Sigmoid colon (tissue), 7 donors: Measurements from ENCODE around the gene IL1A. TPM values are rescaled to one million over a fixed set of nuclear protein-coding genes. Genes with fewer than 3 reads are reported as not detected.

Source experiments
- DNase-seq: peaks from one replicate; pipeline ENCODE4 v3.0.0-alpha.2; 2019
- H3K27ac ChIP-seq, 4 donors: fragments of 200-600 bp; sonication (generic); one replicate each; pipeline ENCODE4 v1.5.1; 2016 to 2019; ENCODE audit warnings: mild to moderate bottlenecking in 1 of 4
- H3K27me3 ChIP-seq, 3 donors: fragments of 200-600 bp; sonication (generic); one replicate each; pipeline ENCODE4 v1.5.1; 2019; ENCODE audit warnings: mild to moderate bottlenecking in 1 of 3
- H3K36me3 ChIP-seq, 4 donors: fragments of 200-600 bp; sonication (generic); one replicate each; pipeline ENCODE4 v1.5.1; 2016 to 2019
- H3K4me1 ChIP-seq, 4 donors: fragments of 200-600 bp; sonication (generic); one replicate each; pipeline ENCODE4 v1.5.1; 2017 to 2019
- H3K4me3 ChIP-seq, 4 donors: fragments of 200-600 bp; sonication (generic); one replicate each; pipeline ENCODE4 v1.5.1; 2017 to 2019; ENCODE audit warnings: mild to moderate bottlenecking in 2 of 4, moderate library complexity in 1 of 4
- H3K9me3 ChIP-seq, 4 donors: fragments of 200-600 bp in 3 of 4; sonication (generic) in 3 of 4; one replicate each; pipeline versions ENCODE4 v1.5.1 to v1.6.1; 2013 to 2019
- CTCF ChIP-seq, 4 experiments: fragments of 450-650 bp in 3 of 4; fragments of 200-600 bp in 1 of 4; IDR thresholded peaks; one replicate each; pipeline ENCODE4 v1.5.1; 2016 to 2019; ENCODE audit warnings: antibody characterized with exemption in 4 of 4, mild to moderate bottlenecking in 3 of 4, moderate library complexity in 2 of 4
- EP300 ChIP-seq, 4 donors: sonication (generic); formaldehyde crosslinking; IDR thresholded peaks; one replicate each; pipeline ENCODE4 v1.6.1; 2017; ENCODE audit warnings: antibody characterized with exemption in 4 of 4
- POLR2A ChIP-seq, 2 donors: fragments of 450-650 bp; IDR thresholded peaks; one replicate each; pipeline ENCODE4 v1.6.1; 2016; ENCODE audit warnings: antibody characterized with exemption in 2 of 2, mild to moderate bottlenecking in 2 of 2, moderate library complexity in 2 of 2
- POLR2AphosphoS5 ChIP-seq, 4 donors: sonication (generic); formaldehyde crosslinking; IDR thresholded peaks; one replicate each; pipeline ENCODE4 v1.6.1; 2017; ENCODE audit warnings: antibody characterized with exemption in 4 of 4
- WGBS, 2 donors: extraction: QIAGEN DNeasy Blood & Tissue Kit; methylation state at CpG; one replicate each; pipeline ENCODE4 v1.1.7; 2013; 5-methylcytosine and 5-hydroxymethylcytosine counted together
- intact Hi-C: fragments of 100-400 bp; cut with DNase I; formaldehyde crosslinking; loops from one replicate; pipeline ENCODE4 v1.15.1; 2023
- polyA plus RNA-seq, 3 donors: library from polyadenylated mRNA; stranded (reverse); fragments of 200-250 nt; gene quantifications; one replicate each; pipeline ENCODE4 v1.2.3, GENCODE V29; 2013
- total RNA-seq, 4 donors: library from RNA; depleted of rRNA; stranded (reverse); fragments of >200 nt; gene quantifications; one replicate each; pipeline ENCODE4 v1.1.0, GENCODE V29; 2016
- donor health status: healthy with polysubstance abuse.
- donor health status: Bipolar disorder and iron deficiency.
- donor health status: healthy.

Gene IL1A
- total and polyA plus RNA-seq, 7 donors = 0.46 to 0.73 TPM; not detected in 5

GRCh38 chr2:112725545-112726457 lies 58.5 kb downstream of the IL1A start:
- peaks cover 0 to 7% (median 0%) of the 10 kb centered on the region in 4 donors for H3K4me1 ChIP-seq
- H3K27me3 ChIP-seq = no peaks in the 10 kb centered on the region
- H3K4me3 ChIP-seq = no peak overlapping the region
- whole genome bisulfite sequencing, 2 donors = 85 to 88% methylated on average over 15 of the region's 15 CpGs
- TF ChIP-seq CTCF (IDR thresholded peaks at IDR 0.05) (no peak), POLR2AphosphoS5 (IDR thresholded peaks at IDR 0.05) (no peak), EP300 (IDR thresholded peaks at IDR 0.05) (no peak), POLR2A (IDR thresholded peaks at IDR 0.05) (no peak)
- no peak overlapping the region for H3K27ac ChIP-seq
- H3K36me3 ChIP-seq = no peaks in the 10 kb centered on the region
- intact Hi-C loops = loop anchor here (1.0 kb wide), 2 partner anchors 100 to 126 kb away; no protein-coding TSS in a partner anchor
- H3K9me3 ChIP-seq = no peaks in the 10 kb centered on the region
- no peak for DNase-seq

DNA sequence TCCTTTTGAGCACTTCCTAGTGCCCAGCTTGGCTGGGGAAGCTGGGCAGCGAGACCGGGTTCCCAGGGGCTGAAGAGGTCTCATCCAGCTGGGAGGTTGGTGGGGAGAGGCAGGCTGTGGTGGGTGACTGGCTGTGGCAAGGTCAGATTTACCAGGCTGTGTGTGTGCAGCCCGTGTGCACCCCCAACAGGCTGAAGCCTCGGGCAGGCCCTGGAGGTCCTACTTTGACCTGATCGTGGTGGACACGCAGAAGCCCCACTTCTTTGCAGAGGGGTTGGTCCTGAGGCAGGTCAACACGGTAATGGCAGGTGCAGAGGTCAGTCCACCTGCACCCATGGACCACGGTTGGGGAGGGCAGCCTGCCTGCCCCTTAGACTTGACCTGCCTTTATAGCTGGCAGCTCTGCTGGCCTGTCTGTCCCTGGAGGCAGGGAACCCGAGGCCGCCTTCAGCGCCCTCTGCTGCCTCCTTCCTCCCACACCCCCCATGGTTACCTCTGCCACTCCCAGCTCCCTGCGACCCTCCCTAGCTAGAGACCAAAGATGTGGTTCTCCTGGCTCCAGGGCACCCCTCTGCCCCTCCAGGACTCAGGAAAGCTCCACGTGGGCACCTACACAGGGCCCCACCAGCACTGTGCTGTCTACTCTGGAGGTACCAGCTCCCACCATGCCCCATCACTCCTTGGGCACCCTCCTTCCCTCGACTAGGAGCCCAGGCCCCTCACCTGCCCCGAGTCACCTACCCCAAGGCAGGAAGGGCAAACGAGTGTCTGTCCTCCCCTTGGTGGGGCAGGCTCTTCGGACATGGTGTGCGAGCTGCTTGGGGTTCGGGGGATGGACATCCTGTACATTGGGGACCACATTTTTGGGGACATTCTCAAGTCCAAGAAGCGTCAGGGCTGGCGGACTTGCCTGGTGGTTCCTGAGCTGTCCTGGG lies 59.4 kb downstream of the IL1A start:
- no peak for DNase-seq
- Histone ChIP-seq H3K4me3 (no peak overlapping the region), H3K27ac (no peak overlapping the region), H3K4me1 (peaks cover 0 to 7% (median 0%) of the 10 kb centered on the region in 4 donors), H3K9me3 (no peaks in the 10 kb centered on the region), H3K36me3 (no peaks in the 10 kb centered on the region), H3K27me3 (no peaks in the 10 kb centered on the region)
- no peak for TF ChIP-seq POLR2A (IDR thresholded peaks at IDR 0.05)
- no peak for TF ChIP-seq CTCF (IDR thresholded peaks at IDR 0.05)
- TF ChIP-seq POLR2AphosphoS5 (IDR thresholded peaks at IDR 0.05) = no peak
- TF ChIP-seq EP300 (IDR thresholded peaks at IDR 0.05) = no peak
- intact Hi-C loops = no loop called here
- 78 to 80% methylated on average over 21 of the region's 21 CpGs for WGBS, 2 donors

DNA sequence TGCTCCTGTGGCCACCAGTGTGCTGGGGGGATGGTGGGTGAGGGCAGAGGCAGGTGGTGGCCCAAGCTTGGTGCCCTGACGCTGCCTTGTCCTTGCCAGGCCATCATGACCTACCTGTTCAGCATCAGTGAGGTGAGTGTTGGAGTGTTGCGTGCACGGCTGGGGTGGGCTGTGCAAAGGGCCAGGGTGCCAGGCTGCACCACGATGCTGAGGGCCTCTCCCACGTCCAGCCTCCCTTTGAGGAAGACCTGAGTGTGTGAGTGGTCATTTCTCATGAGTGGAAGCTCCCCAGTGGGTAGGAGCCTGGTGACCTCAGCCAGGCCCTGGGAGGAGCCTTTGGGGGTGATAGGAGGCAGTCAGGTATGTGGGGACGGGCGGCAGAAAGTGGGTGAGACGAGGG lies 60.3 kb downstream of the IL1A start:
- intact Hi-C loops = no loop called here
- Histone ChIP-seq H3K4me3 (no peak overlapping the region), H3K9me3 (no peaks in the 10 kb centered on the region), H3K27me3 (no peaks in the 10 kb centered on the region), H3K4me1 (peaks cover 0 to 7% (median 0%) of the 10 kb centered on the region in 4 donors), H3K36me3 (no peaks in the 10 kb centered on the region), H3K27ac (no peak overlapping the region)
- TF ChIP-seq POLR2AphosphoS5 (IDR thresholded peaks at IDR 0.05) (no peak), POLR2A (IDR thresholded peaks at IDR 0.05) (no peak), EP300 (IDR thresholded peaks at IDR 0.05) (no peak), CTCF (IDR thresholded peaks at IDR 0.05) (no peak)
- 93 to 94% methylated on average over 8 of the region's 8 CpGs for WGBS, 2 donors
- no peak for DNase-seq

Other genes starting within 250 kb of the IL1A start
- gene POLR1B, start 242.0 kb downstream of the IL1A start, total RNA-seq = 1 to 10 TPM; 7.2 to 8.9 (median 8.2) TPM
- 1 to 10 TPM; 3.6 to 8.8 (median 3.7) TPM for gene POLR1B, start 242.0 kb downstream of the IL1A start, polyA plus RNA-seq
- gene CHCHD5, start 199.9 kb downstream of the IL1A start, total RNA-seq = 10 to 100 TPM; 13.8 to 36.4 (median 25.3) TPM
- gene CHCHD5, start 199.9 kb downstream of the IL1A start, polyA plus RNA-seq = 10 to 100 TPM; 41.8 to 62.5 (median 43.0) TPM
- 10 to 100 TPM; 11.4 to 25.1 (median 14.3) TPM for gene SLC20A1, start 138.6 kb downstream of the IL1A start, total RNA-seq
- 10 to 100 TPM; 18.0 to 34.9 (median 31.0) TPM for gene SLC20A1, start 138.6 kb downstream of the IL1A start, polyA plus RNA-seq
- not detected for gene NT5DC4, start 63.5 kb downstream of the IL1A start, total RNA-seq
- under 1 TPM in 1 of 3 donors, not detected in 2; 0.89 TPM for gene NT5DC4, start 63.5 kb downstream of the IL1A start, polyA plus RNA-seq
- gene CKAP2L, start 19.9 kb downstream of the IL1A start, total RNA-seq = under 1 TPM in 2 of 4 donors, not detected in 2; 0.28 to 0.54 TPM
- 1 to 10 TPM in 2 of 3 donors, under 1 TPM in 1; under 0.01 to 3.0 (median 2.3) TPM for gene CKAP2L, start 19.9 kb downstream of the IL1A start, polyA plus RNA-seq
- gene IL1B, start 52.3 kb upstream of the IL1A start, total RNA-seq = 1 to 10 TPM in 1 of 4 donors, under 1 TPM in 2, not detected in 1; 0.55 to 3.8 (median 0.66) TPM
- gene IL1B, start 52.3 kb upstream of the IL1A start, polyA plus RNA-seq = 10 to 100 TPM in 1 of 3 donors, 1 to 10 TPM in 2; 6.0 to 32.4 (median 8.5) TPM
- not detected for gene IL37, start 126.7 kb upstream of the IL1A start, total RNA-seq
- gene IL37, start 126.7 kb upstream of the IL1A start, polyA plus RNA-seq = 1 to 10 TPM in 1 of 3 donors, not detected in 2; 1.3 TPM
- gene IL36G, start 193.5 kb upstream of the IL1A start, total RNA-seq = not detected
- gene IL36G, start 193.5 kb upstream of the IL1A start, polyA plus RNA-seq = under 1 TPM in 1 of 3 donors, not detected in 2; 0.17 TPM
- gene IL36A, start 221.0 kb upstream of the IL1A start, total RNA-seq = not detected
- gene IL36A, start 221.0 kb upstream of the IL1A start, polyA plus RNA-seq = not detected